GM18502 (cell line): ENCODE data around the gene BCAP31.
"Not testable (repeated sequence)": the region's sequence is repeated elsewhere in the genome, so short reads cannot be mapped to it uniquely, and the experiment has no call there.

Experiments used
- ATAC-seq: cut with Tn5 transposase; IDR thresholded peaks from one replicate; pipeline ENCODE4 v1.9.1; 2021; ENCODE audit warnings: mild to moderate bottlenecking; ENCODE audit not compliant: unreplicated experiment, poor library complexity

Gene BCAP31

GRCh38 chrX:153685751-153686696 is 38.2 kb downstream of the BCAP31 start:
- ATAC-seq, result no peak

- no peak for ATAC-seq
These were observed 39.0 kb downstream of the BCAP31 start for GRCh38 chrX:153685156-153685536.

- ATAC-seq, result no peak
These were observed 39.6 kb downstream of the BCAP31 start for GRCh38 chrX:153684467-153685155.

- not testable (repeated sequence) for ATAC-seq
These were observed 40.7 kb downstream of the BCAP31 start for GRCh38 chrX:153683486-153683885.

GRCh38 chrX:153681175-153681574 is 43.0 kb downstream of the BCAP31 start:
- ATAC-seq, result no peak

GRCh38 chrX:153674219-153674851 is 49.9 kb downstream of the BCAP31 start:
- ATAC-seq, result no peak

- no peak for ATAC-seq
These were observed 50.6 kb downstream of the BCAP31 start, which contains the start of gene PNCK for GRCh38 chrX:153673428-153674218. TSS of gene PNCK (minus strand) at chrX:153673813. CDS start at chrX:153673076, 737 bp downstream.

- no peak for ATAC-seq
These were observed 51.4 kb downstream of the BCAP31 start for GRCh38 chrX:153672531-153673427.

GRCh38 chrX:153671589-153672530 is 52.3 kb downstream of the BCAP31 start:
- no peak for ATAC-seq

- no peak for ATAC-seq
These were observed 53.2 kb downstream of the BCAP31 start for GRCh38 chrX:153670748-153671588.

- ATAC-seq, result no peak
These were observed 54.1 kb downstream of the BCAP31 start for GRCh38 chrX:153669901-153670731.

- ATAC-seq, result no peak
These were observed 54.9 kb downstream of the BCAP31 start for GRCh38 chrX:153669174-153669890.

GRCh38 chrX:153668423-153669173 is 55.6 kb downstream of the BCAP31 start:
- ATAC-seq, result no peak

GRCh38 chrX:153667956-153668396 is 56.2 kb downstream of the BCAP31 start:
- no peak for ATAC-seq
